Heart left ventricle (tissue), 16 donors: ENCODE results near the gene NFIA. TPM values are rescaled to one million over a fixed set of nuclear protein-coding genes. Genes with fewer than 3 reads are reported as not detected.

Experiments used
- ATAC-seq, 4 donors: fragments of 200-7000 bp; cut with Tn5 transposase; one replicate each; pipeline ENCODE4 v1.9.1; 2020 to 2022; ENCODE audit warnings: moderate library complexity in 4 of 4, mild to moderate bottlenecking in 3 of 4, moderate number of reproducible peaks in 1 of 4
- DNase-seq, 5 donors: peaks; one replicate each; pipeline ENCODE4 v3.0.0-alpha.2; 2020
- H3K27ac ChIP-seq, 12 donors: fragments of 200-600 bp; sonication (generic) in 4 of 12; one replicate each; pipeline versions ENCODE4 v1.5.0 to v1.8.0; 2016 to 2022; ENCODE audit warnings: mild to moderate bottlenecking in 2 of 12
- H3K27me3 ChIP-seq, 9 donors: fragments of 200-600 bp; sonication (generic) in 2 of 9; one replicate each; pipeline versions ENCODE4 v1.5.1 to v1.8.0; 2016 to 2022; ENCODE audit warnings: mild to moderate bottlenecking in 3 of 9
- H3K36me3 ChIP-seq, 9 donors: fragments of 200-600 bp; sonication (generic) in 2 of 9; one replicate each; pipeline versions ENCODE4 v1.5.0 to v1.8.0; 2018 to 2022; ENCODE audit warnings: mild to moderate bottlenecking in 2 of 9
- H3K4me1 ChIP-seq, 12 donors: fragments of 200-600 bp; sonication (generic) in 4 of 12; one replicate each; pipeline versions ENCODE4 v1.5.0 to v1.8.0; 2016 to 2022; ENCODE audit warnings: mild to moderate bottlenecking in 3 of 12
- H3K4me3 ChIP-seq, 12 donors: fragments of 200-600 bp; sonication (generic) in 4 of 12; one replicate each; pipeline versions ENCODE4 v1.5.0 to v1.8.0; 2017 to 2022; ENCODE audit warnings: mild to moderate bottlenecking in 9 of 12, moderate library complexity in 4 of 12
- H3K9me3 ChIP-seq, 12 donors: fragments of 200-600 bp; sonication (generic) in 4 of 12; one replicate each; pipeline versions ENCODE4 v1.5.0 to v1.8.0; 2016 to 2022; ENCODE audit warnings: mild to moderate bottlenecking in 1 of 12
- POLR2A ChIP-seq, 2 donors: fragments of 450-650 bp; IDR thresholded peaks; one replicate each; pipeline ENCODE4 v1.6.1; 2017; ENCODE audit warnings: antibody characterized with exemption in 2 of 2, mild to moderate bottlenecking in 2 of 2, moderate library complexity in 2 of 2
- WGBS, 4 donors: extraction: QIAGEN DNeasy Blood & Tissue Kit in 2 of 4; methylation state at CpG; one replicate each; pipeline versions ENCODE4 v1.1.5 to v1.1.7; 2013 to 2018; 5-methylcytosine and 5-hydroxymethylcytosine counted together
- intact Hi-C, 10 donors: fragments of 100-400 bp; cut with DNase I; formaldehyde crosslinking; loops; one replicate each; pipeline versions ENCODE4 v1.11.1 to v1.14.2; 2022
- polyA plus RNA-seq, 2 donors: library from polyadenylated mRNA; stranded (reverse); fragments of 200-250 nt; gene quantifications; one replicate each; pipeline ENCODE4 v1.2.3, GENCODE V29; 2013
- total RNA-seq, 9 donors: library from RNA; depleted of rRNA in 2 of 9; stranded (reverse); fragments of >200 nt in 2 of 9; fragmentation: NEBNext Ultra II Directional in 3 of 9; extraction: Animal tissue kit (Norgen Biotek cat#: 25700) in 3 of 9; gene quantifications; one replicate each; pipeline versions ENCODE4 v1.1.0 to v1.2.4, GENCODE V29; 2016 to 2023
- TF ChIP-seq, protein P1 (sequence below), 12 donors: fragments of 200-600 bp; sonication (generic) in 4 of 12; IDR thresholded peaks; one replicate each; pipeline versions ENCODE4 v1.5.0 to v1.8.0; 2018 to 2022; ENCODE audit warnings: antibody characterized with exemption in 12 of 12, mild to moderate bottlenecking in 5 of 12
- donor health status: ischemic (EF 13 %, LVEDD 7.1; RV severe dilation, severe dysfunction).
- donor health status: healthy with polysubstance abuse.
- donor health status: DM: no; HTN: yes; CAD: no.
- donor health status: DM: no; HTN: no; CAD: no.
- donor health status: ischemic (EF 25% LVEDD 6.9; RV normal size, moderate dysfunction).
- donor health status: ischemic (EF 25% LVEDD 5.7; RV mildly dilated, moderate dysfunction).
- donor health status: healthy.
- donor health status: DM: yes; HTN: yes; CAD: no.
- donor health status: ischemic (EF 35%, LVEDD 5.7; RV mildly dilated, moderate dysfunction).
- donor health status: nonischemic (EF 11% LVEDD 7.7; RV severe dilation, severe dysfunction).
- donor health status: DM: yes; HTN: yes; CAD: no.
- donor health status: PGD.
- donor health status: ischemic (EF 29% LVEDD 5.4; RV normal size, mild dysfunction).
- donor health status: nonischemic (EF 23%, LVEDD 6.1; RV moderate dilation, normal function).

NFIA gene
- total and polyA plus RNA-seq, 11 donors, result 12.7 to 121 (median 96.5) TPM

DNA sequence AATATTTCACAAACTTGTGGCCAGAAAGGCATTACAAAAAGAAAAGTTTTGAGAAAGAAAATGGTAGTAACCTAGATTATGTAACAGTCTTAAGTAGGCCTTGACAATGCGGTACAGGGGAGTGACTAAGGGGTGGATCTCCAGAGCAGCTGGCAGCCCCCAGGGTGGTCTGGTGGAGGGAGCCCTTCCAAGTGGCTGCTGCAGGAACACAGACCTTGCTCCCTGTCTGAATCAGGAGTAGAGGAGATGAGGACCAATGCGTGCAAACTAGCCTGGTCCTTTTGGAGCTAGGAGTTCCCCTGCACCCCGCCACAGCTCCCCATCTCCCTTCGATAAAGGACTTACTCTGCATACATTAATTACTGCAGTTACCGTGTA, 189.0 kb downstream of the NFIA start:
- ATAC-seq, result no peak
- H3K4me1 ChIP-seq, result peaks cover 0 to 39% (median 10%) of the 10 kb centered on the region in 12 donors
- H3K27me3 ChIP-seq, result no peaks in the 10 kb centered on the region

DNA sequence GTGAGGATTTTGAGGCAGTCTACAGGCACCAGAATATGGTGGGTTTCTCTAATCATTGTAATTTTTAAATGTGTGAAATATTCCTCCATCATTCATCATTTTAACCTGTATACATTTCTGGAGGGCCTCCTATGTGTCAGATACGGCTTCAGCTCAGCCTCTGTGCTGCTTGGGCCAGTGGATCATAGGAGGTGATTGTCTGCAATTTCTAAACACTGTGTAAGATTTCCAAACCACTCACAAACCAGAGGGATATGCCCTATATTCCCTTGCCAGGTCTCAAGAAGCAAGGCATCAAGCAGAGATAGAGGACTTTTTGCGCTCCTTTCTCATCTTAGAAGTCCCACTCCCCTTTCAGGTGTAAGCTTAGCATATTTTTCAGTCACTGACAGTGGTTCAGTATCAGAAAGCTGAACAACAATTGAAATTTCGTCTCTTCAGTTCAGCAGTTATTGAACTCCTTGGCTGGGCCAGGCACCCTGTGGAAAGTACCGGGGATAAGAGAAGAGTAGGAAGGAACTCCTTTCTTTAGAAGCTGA, 190.9 kb downstream of the NFIA start:
- no peaks in the 10 kb centered on the region for H3K9me3 ChIP-seq
- no peak for DNase-seq
- TF ChIP-seq, protein P1, sequence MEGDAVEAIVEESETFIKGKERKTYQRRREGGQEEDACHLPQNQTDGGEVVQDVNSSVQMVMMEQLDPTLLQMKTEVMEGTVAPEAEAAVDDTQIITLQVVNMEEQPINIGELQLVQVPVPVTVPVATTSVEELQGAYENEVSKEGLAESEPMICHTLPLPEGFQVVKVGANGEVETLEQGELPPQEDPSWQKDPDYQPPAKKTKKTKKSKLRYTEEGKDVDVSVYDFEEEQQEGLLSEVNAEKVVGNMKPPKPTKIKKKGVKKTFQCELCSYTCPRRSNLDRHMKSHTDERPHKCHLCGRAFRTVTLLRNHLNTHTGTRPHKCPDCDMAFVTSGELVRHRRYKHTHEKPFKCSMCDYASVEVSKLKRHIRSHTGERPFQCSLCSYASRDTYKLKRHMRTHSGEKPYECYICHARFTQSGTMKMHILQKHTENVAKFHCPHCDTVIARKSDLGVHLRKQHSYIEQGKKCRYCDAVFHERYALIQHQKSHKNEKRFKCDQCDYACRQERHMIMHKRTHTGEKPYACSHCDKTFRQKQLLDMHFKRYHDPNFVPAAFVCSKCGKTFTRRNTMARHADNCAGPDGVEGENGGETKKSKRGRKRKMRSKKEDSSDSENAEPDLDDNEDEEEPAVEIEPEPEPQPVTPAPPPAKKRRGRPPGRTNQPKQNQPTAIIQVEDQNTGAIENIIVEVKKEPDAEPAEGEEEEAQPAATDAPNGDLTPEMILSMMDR (IDR thresholded peaks at IDR 0.05), result no peak
- TF ChIP-seq POLR2A (IDR thresholded peaks at IDR 0.05), result no peak
- peak in 2 of 4 donors; percentile 22 to 38 for ATAC-seq
- H3K27ac ChIP-seq, result peak overlapping the region in 7 of 12 donors; percentile 3 to 30 (median 15)
- WGBS, 4 donors, result 66 to 76% (median 74%) methylated on average over 4 of the region's 4 CpGs
- H3K4me3 ChIP-seq, result no peak overlapping the region
- peaks cover 0 to 52% (median 18%) of the 10 kb centered on the region in 12 donors for H3K4me1 ChIP-seq
- H3K27me3 ChIP-seq, result no peaks in the 10 kb centered on the region
- intact Hi-C loops, result no loop called here
- no peaks in the 10 kb centered on the region for H3K36me3 ChIP-seq

More for the DNA sequence above, 189.0 kb downstream of the NFIA start:
- no peak overlapping the region for H3K27ac ChIP-seq
- no peak overlapping the region for H3K4me3 ChIP-seq
- WGBS, 4 donors, result 87 to 99% (median 95%) methylated on average over 5 of the region's 5 CpGs
- no peaks in the 10 kb centered on the region for H3K36me3 ChIP-seq
- no peak for DNase-seq
- TF ChIP-seq POLR2A (IDR thresholded peaks at IDR 0.05), result no peak
- TF ChIP-seq, protein P1 (IDR thresholded peaks at IDR 0.05), result no peak
- intact Hi-C loops, result no loop called here
- no peaks in the 10 kb centered on the region for H3K9me3 ChIP-seq

DNA sequence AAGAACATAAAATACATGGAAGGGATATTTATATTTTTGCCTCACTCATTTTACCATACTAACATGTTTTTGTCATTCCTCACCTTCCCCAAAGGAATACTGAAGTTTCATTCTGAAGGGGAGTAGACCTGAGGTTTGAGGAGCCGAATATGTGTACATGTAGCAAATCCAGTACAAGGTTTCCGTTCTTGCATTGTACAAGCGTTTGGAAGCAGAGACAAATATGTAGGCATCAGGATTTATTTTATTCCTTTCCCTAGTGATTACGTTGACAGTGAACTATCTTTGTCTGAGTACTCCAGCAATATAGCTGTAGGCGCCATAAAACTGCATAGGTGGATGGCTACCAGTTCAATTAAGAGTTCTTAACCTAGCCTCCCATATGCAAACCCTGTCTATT, 191.5 kb downstream of the NFIA start:
- H3K4me1 ChIP-seq, result peaks cover 0 to 52% (median 19%) of the 10 kb centered on the region in 12 donors
- 80 to 94% (median 89%) methylated on average over 5 of the region's 5 CpGs for WGBS, 4 donors
- TF ChIP-seq, protein P1 (IDR thresholded peaks at IDR 0.05), result no peak
- H3K27ac ChIP-seq, result peak overlapping the region in 4 of 12 donors; percentile 8 to 39 (median 28)
- intact Hi-C loops, result no loop called here
- ATAC-seq (no peak), DNase-seq (no peak)
- H3K27me3 ChIP-seq, result no peaks in the 10 kb centered on the region
- H3K4me3 ChIP-seq, result no peak overlapping the region
- no peaks in the 10 kb centered on the region for H3K9me3 ChIP-seq
- no peaks in the 10 kb centered on the region for H3K36me3 ChIP-seq

DNA sequence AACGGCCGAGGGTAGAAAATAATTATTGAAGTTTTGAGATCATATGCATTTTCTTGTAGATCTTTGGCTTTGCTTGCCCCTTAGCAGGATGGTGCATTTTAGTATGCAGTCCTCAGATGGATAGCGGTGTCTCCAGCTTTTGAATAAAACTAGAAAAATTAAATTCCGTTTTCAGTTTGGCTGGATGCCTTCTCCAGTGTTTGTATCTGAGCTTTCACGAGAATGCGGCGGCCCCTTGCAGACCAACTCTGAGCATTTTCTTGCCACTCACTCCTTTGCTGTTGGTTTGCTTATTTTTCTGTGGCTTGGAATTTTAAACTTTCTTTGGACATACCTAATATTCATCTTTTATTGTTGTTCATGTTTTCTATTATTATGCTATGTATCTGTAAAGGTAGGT, 192.6 kb downstream of the NFIA start:
- WGBS, 4 donors, result 71 to 79% (median 78%) methylated on average over 7 of the region's 7 CpGs
- peak overlapping the region in 6 of 12 donors; percentile 1 to 38 (median 17) for H3K27ac ChIP-seq
- TF ChIP-seq POLR2A (IDR thresholded peaks at IDR 0.05), result no peak
- TF ChIP-seq, protein P1 (IDR thresholded peaks at IDR 0.05), result no peak
- no peaks in the 10 kb centered on the region for H3K27me3 ChIP-seq
- ATAC-seq, result no peak
- H3K36me3 ChIP-seq, result no peaks in the 10 kb centered on the region
- intact Hi-C loops, result no loop called here
- no peak for DNase-seq
- no peaks in the 10 kb centered on the region for H3K9me3 ChIP-seq
- peak overlapping the region in 8 of 12 donors; percentile 4 to 37 (median 14) for H3K4me3 ChIP-seq
- H3K4me1 ChIP-seq, result peaks cover 0 to 53% (median 22%) of the 10 kb centered on the region in 12 donors
